Activated effector memory CD4-positive, alpha-beta T cell treated with Interleukin-2 at 50 U/mL for 16 hours (primary cell): ENCODE data around the gene CNDP2.
A peak's percentile ranks its signal among the peaks of the same experiment; 100 is the strongest.
"Not testable (repeated sequence)": the region's sequence is repeated elsewhere in the genome, so short reads cannot be mapped to it uniquely, and the experiment has no call there.

Experiments used
- DNase-seq: peaks from one replicate; pipeline ENCODE4 v3.0.0-alpha.2; 2020

CNDP2 gene

DNA sequence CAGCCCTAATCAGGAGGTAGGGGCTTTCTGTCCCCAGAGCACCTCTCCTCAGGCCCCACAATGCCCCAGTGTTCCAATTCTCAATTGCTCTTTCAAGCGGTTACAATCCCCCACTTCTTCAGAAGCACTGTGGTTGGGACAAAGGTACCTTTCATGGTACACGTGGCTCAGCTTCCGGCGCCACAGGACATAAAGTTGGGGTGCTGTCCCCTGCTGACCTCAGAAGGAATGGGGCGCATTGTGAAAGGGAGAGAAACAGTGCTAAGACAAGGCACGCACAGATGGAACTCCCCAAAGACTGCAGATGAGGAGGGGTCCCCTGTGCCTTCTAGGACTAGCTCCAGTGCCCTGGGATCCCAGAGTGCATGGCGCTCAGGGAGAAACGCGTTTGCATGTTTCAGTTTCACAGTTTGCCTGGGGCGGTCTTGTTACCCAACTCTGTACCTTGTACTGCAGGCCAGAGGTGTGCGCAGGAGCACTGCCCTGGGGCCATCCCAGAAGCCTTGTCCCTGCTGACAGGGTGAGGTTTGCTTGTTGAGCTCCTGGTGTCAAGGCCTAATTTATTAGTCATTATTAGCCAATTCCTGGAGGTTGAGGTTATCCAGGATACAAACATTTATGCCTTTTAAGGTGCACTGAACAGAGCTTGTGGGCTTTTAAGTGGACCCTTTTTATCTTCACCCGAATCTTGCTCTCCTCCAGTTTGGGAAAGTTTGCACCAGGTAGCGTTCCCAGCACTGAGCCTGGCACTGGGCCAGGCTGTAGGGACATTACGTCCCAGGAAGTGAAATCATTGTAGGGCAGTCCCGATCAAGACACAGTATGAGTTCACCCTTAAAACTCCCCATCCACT lies 45.8 kb downstream of the CNDP2 start:
- DNase-seq, result no peak

- no peak for DNase-seq
Observed at GRCh38 chr18:74544898-74545297, 48.7 kb downstream of the CNDP2 start.

- no peak for DNase-seq
Observed at GRCh38 chr18:74546007-74546406, 49.8 kb downstream of the CNDP2 start.

DNA sequence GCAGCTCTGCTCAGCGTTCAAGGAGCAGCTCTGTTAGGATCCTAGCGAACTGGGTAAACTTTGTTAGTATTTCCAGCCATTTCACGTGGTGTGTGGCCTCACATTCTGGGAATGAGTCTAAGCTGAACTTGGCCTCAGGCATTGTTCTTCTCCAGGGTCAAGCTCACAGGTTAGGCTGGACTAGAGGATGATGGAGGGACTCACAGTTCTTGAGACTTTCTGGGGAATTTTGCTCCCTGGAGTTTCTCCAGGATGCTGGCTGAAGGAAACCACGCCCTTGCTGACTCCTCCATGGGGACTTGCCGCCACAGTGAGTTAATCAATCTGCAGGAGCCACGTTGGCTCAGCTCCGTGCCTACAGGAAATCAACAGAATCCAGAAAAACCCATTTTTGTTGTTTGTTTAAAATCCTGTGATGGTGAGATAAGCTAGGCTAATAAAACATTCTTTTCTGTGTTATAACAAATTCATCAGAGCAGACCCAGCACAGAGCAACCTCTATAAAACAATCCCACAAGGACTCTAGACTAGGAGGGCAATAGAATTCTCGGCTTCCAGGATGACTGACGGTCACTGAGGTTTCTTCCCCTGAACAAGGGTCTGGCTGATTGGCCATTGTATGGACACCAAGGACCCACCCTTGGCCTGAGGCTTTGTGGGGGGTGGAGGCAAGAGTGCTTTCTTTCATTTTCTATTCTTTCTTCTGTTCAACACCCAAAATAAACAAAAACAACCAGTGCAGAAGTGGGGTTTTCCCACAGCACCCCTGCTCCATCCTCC lies 50.8 kb downstream of the CNDP2 start:
- DNase-seq, result no peak

DNA sequence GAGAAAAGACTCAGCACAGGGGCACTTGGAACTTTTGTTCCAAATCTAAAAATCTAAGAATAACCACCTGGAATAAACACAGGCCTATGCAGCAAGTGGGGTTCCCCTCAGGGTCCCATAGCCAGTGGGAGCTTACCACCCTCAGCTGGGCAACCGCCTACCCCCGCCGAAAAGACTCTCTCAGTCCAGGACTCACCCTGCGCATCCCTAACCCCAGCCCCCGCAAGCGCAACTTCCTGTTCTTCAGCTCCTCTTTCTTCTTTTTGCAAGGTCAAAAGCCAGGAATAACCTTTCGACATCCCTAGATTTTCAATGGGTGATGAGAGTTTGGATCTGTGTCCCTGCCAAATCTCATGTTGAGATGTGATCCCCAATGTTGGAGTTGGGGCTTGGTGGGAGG lies 51.7 kb downstream of the CNDP2 start:
- DNase-seq, result no peak

GRCh38 chr18:74549591-74550104 lies 53.5 kb downstream of the CNDP2 start:
- no peak for DNase-seq

- no peak for DNase-seq
Observed at GRCh38 chr18:74550886-74551285, 54.7 kb downstream of the CNDP2 start.

GRCh38 chr18:74551452-74551851 lies 55.3 kb downstream of the CNDP2 start:
- no peak for DNase-seq

- DNase-seq, result peak; percentile 58
Observed at GRCh38 chr18:74551936-74552555, 55.9 kb downstream of the CNDP2 start.

- no peak for DNase-seq
Observed at GRCh38 chr18:74556126-74556525, 60.0 kb downstream of the CNDP2 start.

- no peak for DNase-seq
Observed at GRCh38 chr18:74558096-74558495, 61.9 kb downstream of the CNDP2 start.

- DNase-seq, result no peak
Observed at GRCh38 chr18:74562131-74562730, 66.1 kb downstream of the CNDP2 start.

DNA sequence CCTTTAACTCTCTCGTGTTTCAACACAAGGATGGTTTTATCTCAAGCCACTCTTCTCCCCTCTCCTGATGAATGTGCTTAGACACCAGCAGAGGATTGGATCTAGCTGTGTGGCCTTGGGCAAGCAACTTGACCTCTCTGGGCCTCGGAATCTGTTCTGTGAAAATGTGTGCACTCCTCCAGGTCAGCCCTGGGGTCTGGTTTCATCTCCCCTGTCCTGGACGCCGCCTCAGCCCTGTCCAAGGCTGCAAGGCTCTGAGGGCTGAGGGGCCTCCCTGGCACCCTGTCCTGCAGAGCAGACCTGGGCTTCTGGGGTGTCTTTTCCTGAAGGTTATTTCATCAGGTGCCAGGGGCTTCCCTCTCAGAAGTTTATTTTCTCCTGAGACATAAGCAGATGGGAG lies 66.6 kb downstream of the CNDP2 start:
- DNase-seq, result no peak

DNA sequence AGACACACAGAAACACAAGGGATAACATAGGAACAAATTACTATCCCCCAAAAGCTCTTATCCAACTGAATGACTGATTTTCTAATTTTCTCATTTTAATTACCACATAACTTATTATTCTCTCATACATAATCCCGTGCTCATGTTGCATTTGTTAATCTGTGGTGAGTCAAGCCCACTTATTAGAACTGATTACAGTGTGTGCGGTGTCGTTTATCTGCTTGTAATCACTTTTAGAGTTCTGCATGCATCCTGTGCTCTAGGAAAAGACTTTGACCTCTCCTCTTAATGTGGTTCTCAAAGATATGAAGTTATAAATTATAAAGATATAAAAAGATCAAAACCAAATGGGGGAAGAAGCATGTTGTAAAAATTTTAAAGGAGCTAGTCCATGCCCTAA lies 67.8 kb downstream of the CNDP2 start:
- no peak for DNase-seq

DNA sequence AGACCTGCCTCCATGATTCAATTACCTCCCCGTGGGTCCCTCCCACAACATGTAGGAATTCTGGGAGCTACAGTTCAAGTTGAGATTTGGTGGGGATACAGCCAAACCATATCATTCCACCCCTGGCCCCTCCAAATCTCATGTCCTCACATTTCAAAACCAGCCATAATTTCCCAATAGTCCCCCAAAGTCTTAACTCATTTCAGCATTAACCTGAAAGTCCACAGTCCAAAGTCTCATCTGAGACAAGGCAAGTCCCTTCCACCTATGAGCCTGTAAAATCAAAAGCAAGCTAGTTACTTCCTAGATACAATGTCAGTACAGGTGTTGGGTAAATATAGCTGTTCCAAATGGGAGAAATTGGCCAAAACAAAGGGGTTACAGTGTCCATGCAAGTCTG lies 69.0 kb downstream of the CNDP2 start:
- DNase-seq, result not testable (repeated sequence)

GRCh38 chr18:74565993-74566392 lies 69.8 kb downstream of the CNDP2 start:
- not testable (repeated sequence) for DNase-seq

DNA sequence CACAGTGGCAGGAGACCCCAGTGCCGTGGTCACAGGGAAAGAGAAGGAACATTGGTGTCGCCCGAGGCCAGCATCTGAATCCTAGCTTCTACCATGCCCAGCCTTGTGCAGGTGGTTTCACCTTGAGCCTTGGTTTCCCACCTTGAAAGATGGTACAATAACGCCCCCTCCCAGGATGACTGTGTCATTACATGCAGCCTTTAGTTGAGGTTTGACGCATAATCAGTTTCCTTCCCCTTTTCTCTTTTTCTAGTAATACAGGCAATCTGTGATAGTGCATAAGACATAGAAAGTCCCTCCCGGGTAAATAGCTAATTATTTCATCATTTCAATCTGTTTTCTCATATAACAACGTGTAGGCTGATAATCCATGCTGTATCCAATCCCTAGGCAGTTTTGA lies 71.7 kb downstream of the CNDP2 start:
- no peak for DNase-seq

GRCh38 chr18:74569401-74569800 lies 73.2 kb downstream of the CNDP2 start:
- DNase-seq, result no peak

DNA sequence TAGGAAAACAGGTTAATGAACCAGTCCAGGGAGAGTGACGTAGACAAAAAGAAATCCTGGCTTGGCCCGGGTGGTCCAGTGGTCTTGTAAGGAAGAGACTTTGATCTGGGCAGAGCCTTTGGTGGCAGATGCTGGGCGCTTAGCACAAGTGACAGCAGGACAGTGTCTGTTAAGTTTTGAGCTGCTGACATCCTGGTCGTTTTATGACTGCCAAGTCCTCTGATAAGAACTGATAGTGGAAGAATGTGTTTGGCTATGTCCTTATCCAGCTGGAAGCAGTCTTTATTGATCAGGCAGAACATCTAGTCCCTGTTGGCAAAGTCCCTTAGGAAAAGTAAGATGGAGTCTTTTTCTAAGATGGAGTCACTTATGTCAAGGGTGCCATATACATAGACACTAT lies 74.1 kb downstream of the CNDP2 start:
- no peak for DNase-seq

- DNase-seq, result no peak
Observed at GRCh38 chr18:74571895-74572680, 75.9 kb downstream of the CNDP2 start.

DNA sequence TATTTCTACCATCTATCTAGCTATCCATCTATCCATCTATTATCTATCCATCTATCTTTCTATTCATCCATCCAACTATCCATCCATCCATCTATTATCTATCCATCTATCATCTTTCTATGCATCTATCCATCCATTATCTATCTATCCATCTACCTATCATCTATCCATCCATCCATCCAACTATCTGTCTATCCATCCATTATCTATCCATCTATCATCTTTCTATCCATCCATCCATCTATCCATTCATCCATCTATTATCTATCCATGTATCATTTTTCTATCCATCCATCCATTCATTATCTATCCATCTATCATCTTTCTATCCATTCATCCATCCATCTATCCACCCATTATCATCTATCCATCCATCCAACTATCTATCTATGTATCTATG lies 76.9 kb downstream of the CNDP2 start:
- DNase-seq, result no peak
